ENCODE results near the gene SERPINB6. TPM values are rescaled to one million over a fixed set of nuclear protein-coding genes. Genes with fewer than 3 reads are reported as not detected.
A peak's percentile ranks its signal among the peaks of the same experiment; 100 is the strongest.
"Not testable (repeated sequence)": the region's sequence is repeated elsewhere in the genome, so short reads cannot be mapped to it uniquely, and the experiment has no call there.

The SERPINB6 gene
- total RNA-seq, 2 experiments from 2014 or later: 85.3 to 85.6 TPM

- Mint-ChIP-seq H3K27ac (peak overlapping the region; percentile 32), H3K4me3 (no peak overlapping the region)
Measured at GRCh38 chr6:2944405-2945152, 26.8 kb downstream of the SERPINB6 start.

GRCh38 chr6:2943564-2943955 is 27.8 kb downstream of the SERPINB6 start:
- no peaks in the 10 kb centered on the region for H3K27me3 Mint-ChIP-seq
- DNase-seq (no peak), ATAC-seq (ENCODE audit: low read depth) (no peak)
- peaks cover 26% of the 10 kb centered on the region for H3K4me1 Mint-ChIP-seq
- peaks cover 35% of the 10 kb centered on the region for H3K36me3 Mint-ChIP-seq
- peak overlapping the region; percentile 78 for H3K4me3 Mint-ChIP-seq
- H3K9me3 Mint-ChIP-seq: peaks cover 7% of the 10 kb centered on the region
- H3K27ac Mint-ChIP-seq: peak overlapping the region; percentile 93
- POLR2A ChIA-PET: interaction anchor here (0.7 to 1.9 kb wide), 9 partner anchors 9 to 97 kb away, joined by 3 to 9 read pairs (median 4); partner anchors contain the start of gene SERPINB6

More at GRCh38 chr6:2944405-2945152, 26.8 kb downstream of the SERPINB6 start:
- DNase-seq (no peak), ATAC-seq (ENCODE audit: low read depth) (no peak)
- peaks cover 36% of the 10 kb centered on the region for H3K36me3 Mint-ChIP-seq
- H3K27me3 Mint-ChIP-seq: no peaks in the 10 kb centered on the region
- peaks cover 26% of the 10 kb centered on the region for H3K4me1 Mint-ChIP-seq
- peaks cover 3% of the 10 kb centered on the region for H3K9me3 Mint-ChIP-seq
- POLR2A ChIA-PET: interaction anchor here (1.0 to 1.4 kb wide), 2 partner anchors 44 to 46 kb away, joined by 3 read pairs; no protein-coding TSS in a partner anchor

- no peak for DNase-seq
- no peak for ATAC-seq (ENCODE audit: low read depth)
- H3K4me3 Mint-ChIP-seq: peak overlapping the region; percentile 78
- POLR2A ChIA-PET: interaction anchor here (0.7 to 1.9 kb wide), 9 partner anchors 9 to 97 kb away, joined by 3 to 9 read pairs (median 4); no protein-coding TSS in a partner anchor
- peaks cover 10% of the 10 kb centered on the region for H3K9me3 Mint-ChIP-seq
- peaks cover 27% of the 10 kb centered on the region for H3K4me1 Mint-ChIP-seq
- H3K27ac Mint-ChIP-seq: peak overlapping the region; percentile 93
- peaks cover 35% of the 10 kb centered on the region for H3K36me3 Mint-ChIP-seq
- H3K27me3 Mint-ChIP-seq: no peaks in the 10 kb centered on the region
Measured at GRCh38 chr6:2942914-2943563, 28.3 kb downstream of the SERPINB6 start.

- H3K9me3 Mint-ChIP-seq; H3K4me3 Mint-ChIP-seq; H3K27ac Mint-ChIP-seq; H3K27me3 Mint-ChIP-seq; DNase-seq; ATAC-seq (ENCODE audit: low read depth): not testable (repeated sequence)
- H3K4me1 Mint-ChIP-seq: peaks cover 35% of the 10 kb centered on the region
- H3K36me3 Mint-ChIP-seq: peaks cover 38% of the 10 kb centered on the region
- POLR2A ChIA-PET: interaction anchor here (0.8 to 3.3 kb wide), 9 partner anchors 10 to 96 kb away, joined by 3 to 98 read pairs (median 5); partner anchors contain the start of gene SERPINB6
Measured at GRCh38 chr6:2942116-2942515, 29.3 kb downstream of the SERPINB6 start.

GRCh38 chr6:2940851-2941250 is 30.5 kb downstream of the SERPINB6 start:
- Mint-ChIP-seq H3K27me3 (no peaks in the 10 kb centered on the region), H3K4me1 (peaks cover 44% of the 10 kb centered on the region), H3K27ac (peak overlapping the region; percentile 96), H3K9me3 (peaks cover 19% of the 10 kb centered on the region), H3K36me3 (peaks cover 47% of the 10 kb centered on the region), H3K4me3 (peak overlapping the region; percentile 58)
- POLR2A ChIA-PET: interaction anchor here (0.6 to 3.3 kb wide), 28 partner anchors 9 to 177 kb away, joined by 3 to 98 read pairs (median 5); partner anchors contain the start of genes RIPK1, SERPINB1, SERPINB6 and SERPINB9
- DNase-seq (no peak), ATAC-seq (ENCODE audit: low read depth) (no peak)

- H3K36me3 Mint-ChIP-seq: peaks cover 49% of the 10 kb centered on the region
- POLR2A ChIA-PET: interaction anchor here (0.6 to 3.3 kb wide), 34 partner anchors 9 to 177 kb away, joined by 3 to 98 read pairs (median 5); partner anchors contain the start of genes RIPK1, SERPINB1, SERPINB6 and SERPINB9
- no peaks in the 10 kb centered on the region for H3K27me3 Mint-ChIP-seq
Measured at GRCh38 chr6:2940010-2940850, 31.1 kb downstream of the SERPINB6 start.

GRCh38 chr6:2939315-2940009 is 31.9 kb downstream of the SERPINB6 start:
- ATAC-seq (ENCODE audit: low read depth) (no peak), DNase-seq (no peak)
- H3K27me3 Mint-ChIP-seq: no peaks in the 10 kb centered on the region
- POLR2A ChIA-PET: interaction anchor here (0.8 to 3.3 kb wide), 29 partner anchors 8 to 176 kb away, joined by 3 to 98 read pairs (median 6); partner anchors contain the start of genes RIPK1, SERPINB1, SERPINB6 and SERPINB9
- peaks cover 44% of the 10 kb centered on the region for H3K36me3 Mint-ChIP-seq
- peaks cover 21% of the 10 kb centered on the region for H3K9me3 Mint-ChIP-seq
- H3K27ac Mint-ChIP-seq: peak overlapping the region; percentile 96
- peaks cover 44% of the 10 kb centered on the region for H3K4me1 Mint-ChIP-seq
- peak overlapping the region; percentile 84 for H3K4me3 Mint-ChIP-seq

More at GRCh38 chr6:2940010-2940850, 31.1 kb downstream of the SERPINB6 start:
- Mint-ChIP-seq H3K4me3 (peak overlapping the region; percentile 84), H3K27ac (peak overlapping the region; percentile 96), H3K4me1 (peaks cover 44% of the 10 kb centered on the region), H3K9me3 (peaks cover 21% of the 10 kb centered on the region)
- ATAC-seq (ENCODE audit: low read depth): peak; percentile 82
- DNase-seq: peak; percentile 72

- POLR2A ChIA-PET: interaction anchor here (1.1 kb wide), 1 partner anchor 51 kb away, joined by 8 read pairs; no protein-coding TSS in a partner anchor
Measured at GRCh38 chr6:2938632-2939083, 32.7 kb downstream of the SERPINB6 start.

GRCh38 chr6:2938004-2938631 is 33.2 kb downstream of the SERPINB6 start:
- POLR2A ChIA-PET: interaction anchor here (1.1 to 2.6 kb wide), 4 partner anchors 33 to 97 kb away, joined by 8 to 32 read pairs (median 19); partner anchors contain the start of genes SERPINB1 and SERPINB6
- Mint-ChIP-seq H3K4me3 (no peak overlapping the region), H3K4me1 (peaks cover 39% of the 10 kb centered on the region), H3K9me3 (peaks cover 21% of the 10 kb centered on the region), H3K27me3 (no peaks in the 10 kb centered on the region), H3K27ac (peak overlapping the region; percentile 94), H3K36me3 (peaks cover 42% of the 10 kb centered on the region)
- ATAC-seq (ENCODE audit: low read depth): no peak
- no peak for DNase-seq

More at GRCh38 chr6:2938632-2939083, 32.7 kb downstream of the SERPINB6 start:
- ATAC-seq (ENCODE audit: low read depth): no peak
- Mint-ChIP-seq H3K4me3 (no peak overlapping the region), H3K4me1 (peaks cover 44% of the 10 kb centered on the region), H3K9me3 (peaks cover 21% of the 10 kb centered on the region), H3K27ac (peak overlapping the region; percentile 48), H3K36me3 (peaks cover 43% of the 10 kb centered on the region), H3K27me3 (no peaks in the 10 kb centered on the region)
- no peak for DNase-seq

GRCh38 chr6:2937627-2938003 is 33.8 kb downstream of the SERPINB6 start:
- peaks cover 20% of the 10 kb centered on the region for H3K9me3 Mint-ChIP-seq
- DNase-seq (no peak), ATAC-seq (ENCODE audit: low read depth) (no peak)
- peaks cover 38% of the 10 kb centered on the region for H3K36me3 Mint-ChIP-seq
- POLR2A ChIA-PET: interaction anchor here (0.8 to 3.4 kb wide), 13 partner anchors 34 to 130 kb away, joined by 4 to 53 read pairs (median 11); partner anchors contain the start of genes SERPINB1 and SERPINB6
- H3K27ac Mint-ChIP-seq: peak overlapping the region; percentile 94
- peaks cover 34% of the 10 kb centered on the region for H3K4me1 Mint-ChIP-seq
- H3K4me3 Mint-ChIP-seq: peak overlapping the region; percentile 51
- no peaks in the 10 kb centered on the region for H3K27me3 Mint-ChIP-seq

- DNase-seq (no peak), ATAC-seq (ENCODE audit: low read depth) (no peak)
- H3K4me3 Mint-ChIP-seq: no peak overlapping the region
- H3K36me3 Mint-ChIP-seq: peaks cover 32% of the 10 kb centered on the region
- peaks cover 20% of the 10 kb centered on the region for H3K9me3 Mint-ChIP-seq
- POLR2A ChIA-PET: interaction anchor here (0.9 to 3.4 kb wide), 14 partner anchors 36 to 170 kb away, joined by 3 to 53 read pairs (median 9); partner anchors contain the start of genes NQO2, SERPINB1, SERPINB6 and WRNIP1
- H3K4me1 Mint-ChIP-seq: peaks cover 35% of the 10 kb centered on the region
- no peaks in the 10 kb centered on the region for H3K27me3 Mint-ChIP-seq
- H3K27ac Mint-ChIP-seq: peak overlapping the region; percentile 94
Measured at GRCh38 chr6:2935566-2936291, 35.6 kb downstream of the SERPINB6 start.
